CD8-positive, alpha-beta memory T cell (primary cell): ENCODE data around the gene ZBTB5. TPM values are rescaled to one million over a fixed set of nuclear protein-coding genes. Genes with fewer than 3 reads are reported as not detected.
"Not testable (repeated sequence)": the region's sequence is repeated elsewhere in the genome, so short reads cannot be mapped to it uniquely, and the experiment has no call there.

Experiments
- CTCF ChIA-PET: fragments of 350-600 bp; sonication (Branson Sonifier 250); formaldehyde crosslinking; loops from one replicate; lab custom pipeline; 2021; ENCODE audit warnings: antibody characterized with exemption; lab: Charles Lee
- POLR2A ChIA-PET: fragments of 350-600 bp; sonication (Branson Sonifier 250); formaldehyde crosslinking; loops from one replicate; lab custom pipeline; 2021; ENCODE audit warnings: antibody characterized with exemption; lab: Charles Lee
- DNase-seq, 5 donors: peaks; one replicate each; pipeline versions ENCODE4 v3.0.0 to v3.0.0-alpha.2; 2020 to 2022; ENCODE audit warnings: mixed read lengths in 1 of 5
- H3K27ac ChIP-seq: one replicate; pipeline ENCODE4 v1.7.0; 2013; ENCODE audit warnings: low read depth, mild to moderate bottlenecking, low read length, moderate library complexity
- H3K27me3 ChIP-seq: 2 replicates; pipeline ENCODE4 v1.7.0; 2013; ENCODE audit warnings: low read length, mild to moderate bottlenecking; ENCODE audit not compliant: insufficient read depth, poor library complexity, severe bottlenecking
- H3K36me3 ChIP-seq: 2 replicates; pipeline ENCODE4 v1.7.0; 2013; ENCODE audit warnings: mild to moderate bottlenecking, low read length, moderate library complexity; ENCODE audit not compliant: insufficient read depth
- H3K4me1 ChIP-seq: 2 replicates; pipeline ENCODE4 v1.7.0; 2013; ENCODE audit warnings: mild to moderate bottlenecking, low read length, moderate library complexity; ENCODE audit not compliant: insufficient read depth
- H3K4me3 ChIP-seq: 2 replicates; pipeline ENCODE4 v1.7.0; 2013; ENCODE audit warnings: mild to moderate bottlenecking, low read length
- H3K9me3 ChIP-seq: 2 replicates; pipeline ENCODE4 v1.7.0; 2013; ENCODE audit warnings: mild to moderate bottlenecking, low read length
- H3K27ac Mint-ChIP-seq, 8 donors: one replicate each; pipeline ENCODE4 v1.8.0; 2020 to 2021; ENCODE audit warnings: mixed read lengths in 8 of 8, mild to moderate bottlenecking in 6 of 8, inconsistent platforms in 3 of 8, moderate library complexity in 3 of 8
- H3K27me3 Mint-ChIP-seq, 2 donors: one replicate each; pipeline ENCODE4 v1.8.0; 2020 to 2021; ENCODE audit warnings: mixed read lengths in 2 of 2, mild to moderate bottlenecking in 1 of 2, moderate library complexity in 1 of 2
- H3K36me3 Mint-ChIP-seq, 3 donors: one replicate each; pipeline ENCODE4 v1.8.0; 2020 to 2021; ENCODE audit warnings: mixed read lengths in 3 of 3, inconsistent platforms in 1 of 3, mild to moderate bottlenecking in 1 of 3
- H3K4me1 Mint-ChIP-seq, 3 donors: one replicate each; pipeline ENCODE4 v1.8.0; 2020 to 2021; ENCODE audit warnings: mixed read lengths in 3 of 3, inconsistent platforms in 1 of 3, mild to moderate bottlenecking in 1 of 3
- H3K4me3 Mint-ChIP-seq, 7 donors: one replicate each; pipeline ENCODE4 v1.8.0; 2020 to 2021; ENCODE audit warnings: mixed read lengths in 7 of 7, mild to moderate bottlenecking in 6 of 7, moderate library complexity in 4 of 7, inconsistent platforms in 2 of 7
- H3K9me3 Mint-ChIP-seq, 5 donors: one replicate each; pipeline ENCODE4 v1.8.0; 2020 to 2022; ENCODE audit warnings: mixed read lengths in 5 of 5, mild to moderate bottlenecking in 3 of 5, moderate library complexity in 2 of 5, inconsistent platforms in 1 of 5
- polyA plus RNA-seq: library from polyadenylated mRNA; unstranded; fragments of 300-500 nt; fragmentation: Illumina TruSeq; gene quantifications from one replicate; pipeline ENCODE4 v1.2.3, GENCODE V29; 2021
- total RNA-seq, 2 experiments: library from RNA; stranded (reverse); gene quantifications; one replicate each; pipeline ENCODE4 v1.2.3, GENCODE V29; 2021

Gene ZBTB5
- total and polyA plus RNA-seq, 3 experiments from 2014 or later = 0.81 to 7.9 (median 7.0) TPM

DNA sequence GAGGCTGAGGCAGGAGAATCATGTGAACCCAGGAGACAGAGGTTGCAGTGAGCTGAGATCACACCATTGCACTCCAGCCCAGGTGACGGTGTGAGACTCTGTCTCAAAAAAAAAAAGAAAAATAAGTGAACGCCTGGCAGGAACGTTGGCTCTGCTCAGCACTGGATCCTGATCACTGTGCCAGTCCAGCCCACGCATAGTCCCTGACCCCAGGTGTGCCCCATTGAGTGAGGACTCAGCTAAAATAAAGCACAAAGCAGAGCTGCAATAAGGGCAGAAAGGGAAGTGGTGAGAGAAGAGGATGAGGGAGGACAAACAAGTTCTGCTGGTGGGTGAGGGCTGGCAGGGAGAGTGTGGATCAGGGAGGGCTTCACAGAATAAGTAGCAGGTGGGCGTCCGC is 38.4 kb downstream of the ZBTB5 start:
- no peak overlapping the region for H3K27ac ChIP-seq
- peaks cover 7% of the 10 kb centered on the region for H3K36me3 ChIP-seq
- Mint-ChIP-seq H3K27me3 (no peaks in the 10 kb centered on the region), H3K4me1 (peaks cover 20 to 28% (median 28%) of the 10 kb centered on the region in 3 donors), H3K27ac (peak overlapping the region in 1 of 8 donors; percentile 51), H3K36me3 (peaks cover 0 to 62% (median 11%) of the 10 kb centered on the region in 3 donors), H3K9me3 (no peaks in the 10 kb centered on the region), H3K4me3 (no peak overlapping the region)
- no peaks in the 10 kb centered on the region for H3K9me3 ChIP-seq
- ChIA-PET POLR2A (no interaction called here), CTCF (no interaction called here)
- no peak for DNase-seq
- peaks cover 18% of the 10 kb centered on the region for H3K4me1 ChIP-seq
- no peak overlapping the region for H3K4me3 ChIP-seq
- no peaks in the 10 kb centered on the region for H3K27me3 ChIP-seq

GRCh38 chr9:37426431-37426830 is 38.8 kb downstream of the ZBTB5 start:
- Mint-ChIP-seq H3K4me1 (peaks cover 22 to 31% (median 30%) of the 10 kb centered on the region in 3 donors), H3K27ac (peak overlapping the region in 1 of 8 donors; percentile 66), H3K36me3 (peaks cover 0 to 58% (median 11%) of the 10 kb centered on the region in 3 donors)
- H3K4me3 ChIP-seq, H3K9me3 ChIP-seq, H3K27me3 Mint-ChIP-seq, H3K27ac ChIP-seq, POLR2A ChIA-PET, H3K36me3 ChIP-seq, DNase-seq, H3K9me3 Mint-ChIP-seq, H3K27me3 ChIP-seq, H3K4me3 Mint-ChIP-seq: not testable (repeated sequence)
- H3K4me1 ChIP-seq = peaks cover 20% of the 10 kb centered on the region
- CTCF ChIA-PET = interaction anchor here (2.0 kb wide), 1 partner anchor 11 kb away, joined by 6 read pairs; no protein-coding TSS in a partner anchor

GRCh38 chr9:37425298-37425752 is 39.9 kb downstream of the ZBTB5 start:
- Histone ChIP-seq H3K4me3 (no peak overlapping the region), H3K4me1 (peaks cover 20% of the 10 kb centered on the region), H3K27me3 (no peaks in the 10 kb centered on the region), H3K9me3 (no peaks in the 10 kb centered on the region), H3K36me3 (peaks cover 7% of the 10 kb centered on the region), H3K27ac (no peak overlapping the region)
- Mint-ChIP-seq H3K9me3 (no peaks in the 10 kb centered on the region), H3K4me1 (peaks cover 22 to 31% (median 30%) of the 10 kb centered on the region in 3 donors), H3K27ac (peak overlapping the region in 3 of 8 donors; percentile 17 to 66 (median 38)), H3K36me3 (peaks cover 0 to 49% (median 11%) of the 10 kb centered on the region in 3 donors), H3K4me3 (no peak overlapping the region), H3K27me3 (no peaks in the 10 kb centered on the region)
- ChIA-PET POLR2A (no interaction called here), CTCF (interaction anchor here (2.0 kb wide), 1 partner anchor 10 kb away, joined by 6 read pairs; no protein-coding TSS in a partner anchor)
- no peak for DNase-seq

GRCh38 chr9:37424686-37425297 is 40.5 kb downstream of the ZBTB5 start:
- Mint-ChIP-seq H3K9me3 (no peaks in the 10 kb centered on the region), H3K4me3 (peak overlapping the region in 1 of 7 donors; percentile 65), H3K27ac (peak overlapping the region in 3 of 8 donors; percentile 17 to 38 (median 29)), H3K36me3 (peaks cover 0 to 43% (median 11%) of the 10 kb centered on the region in 3 donors), H3K27me3 (no peaks in the 10 kb centered on the region), H3K4me1 (peaks cover 22 to 31% (median 30%) of the 10 kb centered on the region in 3 donors)
- DNase-seq = no peak
- peaks cover 20% of the 10 kb centered on the region for H3K4me1 ChIP-seq
- no peak overlapping the region for H3K27ac ChIP-seq
- ChIA-PET POLR2A (no interaction called here), CTCF (interaction anchor here (1.1 to 2.0 kb wide), 2 partner anchors 10 to 278 kb away, joined by 3 to 6 read pairs; no protein-coding TSS in a partner anchor)
- no peak overlapping the region for H3K4me3 ChIP-seq
- H3K36me3 ChIP-seq = peaks cover 7% of the 10 kb centered on the region
- H3K9me3 ChIP-seq = no peaks in the 10 kb centered on the region
- H3K27me3 ChIP-seq = no peaks in the 10 kb centered on the region

GRCh38 chr9:37424204-37424685 is 41.0 kb downstream of the ZBTB5 start:
- Histone ChIP-seq H3K4me1 (peaks cover 20% of the 10 kb centered on the region), H3K36me3 (peaks cover 7% of the 10 kb centered on the region), H3K9me3 (no peaks in the 10 kb centered on the region), H3K27me3 (no peaks in the 10 kb centered on the region), H3K27ac (no peak overlapping the region), H3K4me3 (no peak overlapping the region)
- Mint-ChIP-seq H3K27me3 (no peaks in the 10 kb centered on the region), H3K36me3 (peaks cover 0 to 40% (median 11%) of the 10 kb centered on the region in 3 donors), H3K4me3 (peak overlapping the region; percentile 65 to 97 (median 95)), H3K27ac (peak overlapping the region in 6 of 8 donors; percentile 15 to 99 (median 92)), H3K9me3 (no peaks in the 10 kb centered on the region), H3K4me1 (peaks cover 22 to 31% (median 30%) of the 10 kb centered on the region in 3 donors)
- CTCF ChIA-PET = interaction anchor here (1.1 to 2.0 kb wide), 2 partner anchors 9 to 278 kb away, joined by 3 to 6 read pairs; no protein-coding TSS in a partner anchor
- no peak for DNase-seq
- POLR2A ChIA-PET = no interaction called here

DNA sequence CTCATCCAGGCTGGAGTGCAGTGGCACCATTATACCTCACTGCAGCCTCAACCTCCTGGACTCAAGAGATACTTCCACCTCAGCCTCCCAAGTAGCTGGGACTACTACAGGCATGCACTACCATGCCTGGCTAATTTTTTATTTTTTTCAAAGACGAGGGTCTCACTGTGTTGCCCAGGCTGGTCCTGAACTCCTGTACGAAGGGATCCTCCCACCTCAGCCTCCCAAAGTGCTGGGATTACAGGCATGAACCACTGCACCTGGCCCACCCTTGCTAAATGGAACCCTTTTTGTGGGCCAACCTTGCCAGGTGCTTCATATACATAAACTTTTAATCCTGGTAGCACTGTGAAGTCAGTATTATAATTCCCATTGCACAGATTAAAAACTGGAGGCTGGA is 41.7 kb downstream of the ZBTB5 start:
- H3K4me1 Mint-ChIP-seq = peaks cover 22 to 31% (median 30%) of the 10 kb centered on the region in 3 donors
- Histone ChIP-seq H3K27me3 (no peaks in the 10 kb centered on the region), H3K4me3 (peak overlapping the region; percentile 73), H3K36me3 (peaks cover 7% of the 10 kb centered on the region), H3K4me1 (peaks cover 20% of the 10 kb centered on the region), H3K27ac (peak overlapping the region; percentile 82), H3K9me3 (no peaks in the 10 kb centered on the region)
- peaks cover 0 to 34% (median 10%) of the 10 kb centered on the region in 3 donors for H3K36me3 Mint-ChIP-seq
- peaks cover 0 to 3% of the 10 kb centered on the region in 2 donors for H3K27me3 Mint-ChIP-seq
- DNase-seq = no peak
- H3K27ac Mint-ChIP-seq = peak overlapping the region in 7 of 8 donors; percentile 86 to 99 (median 95)
- ChIA-PET POLR2A (no interaction called here), CTCF (no interaction called here)
- peak overlapping the region; percentile 93 to 99 (median 96) for H3K4me3 Mint-ChIP-seq
- H3K9me3 Mint-ChIP-seq = no peaks in the 10 kb centered on the region

DNA sequence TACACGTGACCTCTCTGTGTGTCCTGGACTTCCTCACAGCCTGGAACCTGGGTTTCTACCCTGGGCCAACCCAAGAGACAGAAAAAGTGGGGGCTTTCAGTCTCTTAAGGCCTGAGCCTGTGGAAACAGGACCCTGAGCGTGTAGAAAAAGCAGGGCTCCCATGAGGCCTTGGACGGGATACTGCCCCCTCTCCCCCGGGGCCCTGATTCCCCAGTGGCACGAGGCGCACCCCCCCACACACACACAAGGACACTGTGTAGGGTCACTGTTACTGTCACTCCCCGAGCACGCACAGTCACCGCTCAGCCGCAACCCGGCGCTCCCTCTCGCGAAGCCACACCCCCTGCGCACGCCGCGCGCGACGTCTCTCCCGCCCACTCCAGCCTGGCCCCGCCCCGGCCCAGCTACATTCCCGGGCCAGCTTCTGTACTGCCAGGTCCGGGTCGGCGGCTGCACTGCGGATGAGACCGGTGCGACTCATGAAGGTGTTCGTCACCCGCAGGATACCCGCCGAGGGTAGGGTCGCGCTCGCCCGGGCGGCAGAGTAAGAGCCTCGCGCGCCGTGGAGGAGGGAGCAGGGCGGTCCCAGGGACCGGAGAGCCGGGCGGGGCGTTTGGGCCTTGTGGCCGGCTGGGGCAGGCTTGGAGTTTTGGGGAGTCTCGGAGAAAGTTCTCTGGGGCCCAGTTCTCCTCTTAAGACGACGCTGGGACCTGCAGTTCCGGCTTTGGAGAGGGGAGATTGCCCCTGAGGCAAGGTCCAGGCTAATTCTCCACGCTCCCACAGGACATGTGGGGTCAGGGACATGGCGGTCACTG is 42.8 kb downstream of the ZBTB5 start, which contains the start of gene GRHPR:
Gene GRHPR, plus strand, starts transcription at position 408 of the 816 bp plus-strand sequence. Its CDS starts 55 bp downstream, at position 463.
- Mint-ChIP-seq H3K27ac (peak within 1 kb of the TSS; percentile 89 to 99 (median 95)), H3K4me1 (peaks cover 22 to 31% (median 30%) of the 10 kb centered on the region in 3 donors), H3K9me3 (no peaks in the 10 kb centered on the region), H3K4me3 (peak within 1 kb of the TSS; percentile 93 to 99 (median 96)), H3K27me3 (peaks cover 0 to 3% of the 10 kb centered on the region in 2 donors), H3K36me3 (peaks cover 0 to 23% (median 7%) of the 10 kb centered on the region in 3 donors)
- POLR2A ChIA-PET = no interaction called here
- peak within 1 kb of the TSS; percentile 73 for H3K4me3 ChIP-seq
- peaks cover 20% of the 10 kb centered on the region for H3K4me1 ChIP-seq
- peak; percentile 79 to 90 (median 83) for DNase-seq
- no peaks in the 10 kb centered on the region for H3K9me3 ChIP-seq
- H3K36me3 ChIP-seq = peaks cover 7% of the 10 kb centered on the region
- CTCF ChIA-PET = no interaction called here
- H3K27me3 ChIP-seq = no peaks in the 10 kb centered on the region
- peak within 1 kb of the TSS; percentile 82 for H3K27ac ChIP-seq
